GM20000 (cell line): ENCODE data around the gene PLB1.

Source experiments
- DNase-seq: peaks from one replicate; pipeline ENCODE4 v3.0.0; 2012; ENCODE audit warnings: low spot score
- TF ChIP-seq, protein P1 (sequence below): IDR thresholded peaks from 2 replicates; pipeline ENCODE4 v1.5.1; 2012; ENCODE audit warnings: mild to moderate bottlenecking, control low read depth; ENCODE audit errors: extremely low read depth, missing control alignments

PLB1 gene

DNA sequence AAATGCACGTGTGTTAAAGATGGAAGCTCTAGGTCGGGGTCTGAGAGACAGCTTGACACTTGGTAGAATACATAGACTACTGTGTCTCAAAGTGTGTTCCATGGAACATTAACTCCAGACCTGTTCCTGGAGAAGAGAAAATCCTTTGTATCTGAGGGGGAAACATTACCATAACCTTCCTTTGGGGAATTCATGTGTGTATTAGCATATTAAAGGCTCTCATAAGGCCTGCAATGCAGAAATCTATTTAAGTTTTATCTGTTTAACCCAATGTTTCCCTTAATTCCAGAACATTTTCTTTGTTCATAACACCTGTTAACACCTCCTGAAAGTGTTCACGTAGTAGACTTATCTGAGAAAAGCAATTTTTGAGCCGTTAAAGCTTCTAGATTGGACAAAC, 99.5 kb downstream of the PLB1 start:
- DNase-seq = no peak
- TF ChIP-seq, protein P1, sequence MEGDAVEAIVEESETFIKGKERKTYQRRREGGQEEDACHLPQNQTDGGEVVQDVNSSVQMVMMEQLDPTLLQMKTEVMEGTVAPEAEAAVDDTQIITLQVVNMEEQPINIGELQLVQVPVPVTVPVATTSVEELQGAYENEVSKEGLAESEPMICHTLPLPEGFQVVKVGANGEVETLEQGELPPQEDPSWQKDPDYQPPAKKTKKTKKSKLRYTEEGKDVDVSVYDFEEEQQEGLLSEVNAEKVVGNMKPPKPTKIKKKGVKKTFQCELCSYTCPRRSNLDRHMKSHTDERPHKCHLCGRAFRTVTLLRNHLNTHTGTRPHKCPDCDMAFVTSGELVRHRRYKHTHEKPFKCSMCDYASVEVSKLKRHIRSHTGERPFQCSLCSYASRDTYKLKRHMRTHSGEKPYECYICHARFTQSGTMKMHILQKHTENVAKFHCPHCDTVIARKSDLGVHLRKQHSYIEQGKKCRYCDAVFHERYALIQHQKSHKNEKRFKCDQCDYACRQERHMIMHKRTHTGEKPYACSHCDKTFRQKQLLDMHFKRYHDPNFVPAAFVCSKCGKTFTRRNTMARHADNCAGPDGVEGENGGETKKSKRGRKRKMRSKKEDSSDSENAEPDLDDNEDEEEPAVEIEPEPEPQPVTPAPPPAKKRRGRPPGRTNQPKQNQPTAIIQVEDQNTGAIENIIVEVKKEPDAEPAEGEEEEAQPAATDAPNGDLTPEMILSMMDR = no peak

- no peak for DNase-seq
- TF ChIP-seq, protein P1 = no peak
Observed at GRCh38 chr2:28598484-28598883, 102.6 kb downstream of the PLB1 start.

- TF ChIP-seq, protein P1 = no peak
Observed at GRCh38 chr2:28600181-28600580, 104.3 kb downstream of the PLB1 start.

DNA sequence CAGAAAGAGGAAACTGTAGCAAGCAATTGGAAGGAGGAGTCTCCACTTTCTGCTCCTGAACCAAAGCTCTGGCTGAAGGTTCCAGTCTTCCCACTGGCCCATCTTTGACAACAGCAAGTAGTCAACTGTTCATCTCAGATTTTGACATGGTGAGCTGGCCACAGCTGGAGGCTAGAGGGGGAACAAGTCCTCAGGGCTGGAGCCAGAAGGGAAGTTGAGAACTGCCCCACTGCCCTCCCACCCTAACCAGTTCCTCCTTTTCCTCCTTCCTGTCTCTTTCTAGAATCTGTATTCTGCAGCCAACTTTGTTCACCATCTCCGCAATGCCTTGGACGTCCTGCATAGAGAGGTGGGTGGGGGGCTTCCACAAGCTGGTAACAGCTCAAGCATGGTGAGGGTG, 105.8 kb downstream of the PLB1 start:
- TF ChIP-seq, protein P1 = no peak
- DNase-seq = no peak

More at GRCh38 chr2:28600181-28600580, 104.3 kb downstream of the PLB1 start:
- no peak for DNase-seq

DNA sequence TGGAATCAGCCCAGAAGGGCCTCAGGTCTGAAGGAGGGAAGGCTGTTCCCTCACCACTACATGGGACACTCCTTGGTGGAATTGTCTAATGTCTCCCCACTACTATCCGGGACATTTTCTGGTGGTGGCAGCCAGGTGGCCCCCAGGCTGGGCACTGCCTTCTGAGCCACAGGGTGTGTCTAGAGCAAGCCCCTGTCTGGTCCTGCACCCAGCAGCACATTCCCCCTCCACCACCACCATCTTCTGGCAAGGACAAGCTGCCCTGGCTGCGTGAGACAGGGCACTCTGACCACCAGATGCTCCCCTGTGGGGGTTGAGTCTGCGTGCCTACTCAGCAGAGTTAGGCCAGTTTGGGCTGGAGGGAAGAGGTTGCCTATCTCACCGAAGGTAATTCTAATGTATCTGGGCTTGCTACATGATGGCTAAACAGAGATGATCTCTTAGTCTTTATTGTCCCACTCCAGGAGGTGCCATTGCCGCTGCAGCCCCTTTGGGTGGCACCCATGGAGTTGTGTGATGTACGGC, 106.3 kb downstream of the PLB1 start:
- no peak for DNase-seq
- TF ChIP-seq, protein P1 = no peak

DNA sequence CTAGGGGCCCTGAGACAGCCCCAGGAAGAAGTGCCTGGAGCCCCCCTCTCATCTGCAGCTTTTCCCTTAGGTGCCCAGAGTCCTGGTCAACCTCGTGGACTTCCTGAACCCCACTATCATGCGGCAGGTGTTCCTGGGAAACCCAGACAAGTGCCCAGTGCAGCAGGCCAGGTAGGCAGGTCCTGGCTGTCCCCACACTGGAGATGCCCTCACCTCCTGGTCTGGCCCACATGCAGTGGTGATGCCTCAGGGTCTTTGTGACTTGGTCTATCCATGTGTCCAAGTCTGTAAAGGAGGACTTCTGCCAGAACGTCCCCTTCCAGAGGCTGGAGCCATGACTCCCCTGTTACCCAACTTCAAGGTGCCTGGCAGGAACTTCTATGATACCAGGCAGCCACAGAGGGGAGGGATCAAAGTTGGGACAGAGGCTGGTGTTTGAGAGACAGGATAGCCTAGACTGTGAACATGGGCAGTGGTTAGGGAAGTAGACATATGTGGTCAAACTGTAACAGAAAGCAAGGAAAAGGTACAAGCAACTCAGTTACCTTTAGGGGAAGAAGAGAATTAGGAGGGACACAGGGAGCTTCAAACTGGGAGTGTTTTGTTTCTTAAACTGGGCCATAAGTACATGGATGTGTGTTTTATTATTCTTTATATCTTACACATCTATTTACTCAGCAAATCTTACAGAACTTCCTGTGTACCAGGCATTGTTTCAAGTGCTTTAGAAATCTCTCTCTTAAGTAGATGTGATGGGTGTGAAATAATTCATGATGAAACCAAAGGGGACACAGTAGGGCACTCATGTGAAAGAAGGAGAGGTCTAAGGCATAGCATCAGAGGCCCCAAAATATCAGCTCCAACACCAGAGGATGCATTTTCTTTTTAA, 107.1 kb downstream of the PLB1 start:
- no peak for DNase-seq
- TF ChIP-seq, protein P1 = no peak

DNA sequence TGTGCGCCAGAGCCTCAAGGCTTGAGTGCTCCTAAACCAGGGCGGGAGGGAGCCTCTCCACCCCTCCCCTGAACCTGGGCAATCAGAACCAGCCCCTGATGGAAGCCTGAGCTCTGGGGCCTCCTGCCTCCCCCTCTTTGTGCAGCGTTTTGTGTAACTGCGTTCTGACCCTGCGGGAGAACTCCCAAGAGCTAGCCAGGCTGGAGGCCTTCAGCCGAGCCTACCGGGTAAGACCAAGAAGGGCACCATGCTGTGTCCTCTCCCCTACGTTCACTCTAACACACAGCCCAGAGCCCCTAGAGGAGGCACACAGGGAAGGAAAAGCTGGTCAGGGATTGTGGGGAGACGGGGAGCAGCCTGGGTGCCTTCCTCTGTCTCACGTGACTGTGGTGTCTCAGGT, 108.0 kb downstream of the PLB1 start:
- TF ChIP-seq, protein P1 = no peak

More for the DNA sequence above, 108.0 kb downstream of the PLB1 start:
- no peak for DNase-seq
